ENCODE measurements around the gene SPIN1. TPM values are rescaled to one million over a fixed set of nuclear protein-coding genes. Genes with fewer than 3 reads are reported as not detected.
"Not testable (repeated sequence)": the region's sequence is repeated elsewhere in the genome, so short reads cannot be mapped to it uniquely, and the experiment has no call there.

The SPIN1 gene
- 75.1 and 80.9 TPM in 2 replicates for total RNA-seq (2022)
- Bru-seq, nascent RNA = percentile 83 among the genes with signal in this experiment
- BruChase-seq, experiment 1, labeled RNA remaining after a 6-hour chase = percentile 92 among the genes with signal in this experiment
- BruChase-seq, experiment 2, labeled RNA remaining after a 2-hour chase = percentile 89 among the genes with signal in this experiment
- long read RNA-seq, full-length matches to known transcripts = 38 of 105 reads
- long read RNA-seq, partial matches to known transcripts = 1 of 105 reads
- long read RNA-seq, other reads (novel, unspliced or antisense) = 66 of 105 reads

- no peaks in the 10 kb centered on the region for H3K9me3 Mint-ChIP-seq (ENCODE audit: unreplicated experiment)
- H3K27ac Mint-ChIP-seq (ENCODE audit: low read depth, unreplicated experiment) = peak within 1 kb of the TSS; percentile 94
- H3K36me3 Mint-ChIP-seq (ENCODE audit: insufficient read depth, unreplicated experiment) = peaks cover 19% of the 10 kb centered on the region
- POLR2A ChIA-PET = interaction anchor here (0.8 to 2.6 kb wide), 10 partner anchors 9 to 923 kb away, joined by 3 to 20 read pairs (median 4); no protein-coding TSS in a partner anchor
- peaks cover 26% of the 10 kb centered on the region for H3K4me1 Mint-ChIP-seq (ENCODE audit: insufficient read depth, unreplicated experiment)
- TF ChIP-seq, protein P1, sequence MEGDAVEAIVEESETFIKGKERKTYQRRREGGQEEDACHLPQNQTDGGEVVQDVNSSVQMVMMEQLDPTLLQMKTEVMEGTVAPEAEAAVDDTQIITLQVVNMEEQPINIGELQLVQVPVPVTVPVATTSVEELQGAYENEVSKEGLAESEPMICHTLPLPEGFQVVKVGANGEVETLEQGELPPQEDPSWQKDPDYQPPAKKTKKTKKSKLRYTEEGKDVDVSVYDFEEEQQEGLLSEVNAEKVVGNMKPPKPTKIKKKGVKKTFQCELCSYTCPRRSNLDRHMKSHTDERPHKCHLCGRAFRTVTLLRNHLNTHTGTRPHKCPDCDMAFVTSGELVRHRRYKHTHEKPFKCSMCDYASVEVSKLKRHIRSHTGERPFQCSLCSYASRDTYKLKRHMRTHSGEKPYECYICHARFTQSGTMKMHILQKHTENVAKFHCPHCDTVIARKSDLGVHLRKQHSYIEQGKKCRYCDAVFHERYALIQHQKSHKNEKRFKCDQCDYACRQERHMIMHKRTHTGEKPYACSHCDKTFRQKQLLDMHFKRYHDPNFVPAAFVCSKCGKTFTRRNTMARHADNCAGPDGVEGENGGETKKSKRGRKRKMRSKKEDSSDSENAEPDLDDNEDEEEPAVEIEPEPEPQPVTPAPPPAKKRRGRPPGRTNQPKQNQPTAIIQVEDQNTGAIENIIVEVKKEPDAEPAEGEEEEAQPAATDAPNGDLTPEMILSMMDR (IDR thresholded peaks at IDR 0.05; ENCODE audit: unreplicated experiment) = peak; percentile 45
- no TSS peak for BruUV-seq (replicated peaks)
- CTCF ChIA-PET = interaction anchor here (0.6 to 0.7 kb wide), 2 partner anchors 19 to 284 kb away, joined by 3 read pairs; no protein-coding TSS in a partner anchor
- peak; percentile 73 for DNase-seq (ENCODE audit: unreplicated experiment)
- intact Hi-C loops (cut with micrococcal nuclease) = loop anchor here (2.0 to 5.0 kb wide), 4 partner anchors 146 to 414 kb away; partner anchors contain the start of genes CDK20 and NXNL2
- peak within 1 kb of the TSS; percentile 99 for H3K4me3 Mint-ChIP-seq (ENCODE audit: unreplicated experiment)
- no peaks in the 10 kb centered on the region for H3K27me3 Mint-ChIP-seq (ENCODE audit: insufficient read depth, unreplicated experiment)
Observed at GRCh38 chr9:88388203-88388885, at the start of gene SPIN1. TSS of gene SPIN1 (plus strand) at chr9:88388444. CDS start at chr9:88426540, 38,096 bp downstream.

- H3K27me3 Mint-ChIP-seq (ENCODE audit: insufficient read depth, unreplicated experiment) = no peaks in the 10 kb centered on the region
- no peaks in the 10 kb centered on the region for H3K4me1 Mint-ChIP-seq (ENCODE audit: insufficient read depth, unreplicated experiment)
- CTCF ChIA-PET = interaction anchor here (0.7 kb wide), 1 partner anchor 9 kb away, joined by 3 read pairs; no protein-coding TSS in a partner anchor
- TF ChIP-seq, protein P1 (IDR thresholded peaks at IDR 0.05; ENCODE audit: unreplicated experiment) = no peak
- H3K36me3 Mint-ChIP-seq (ENCODE audit: insufficient read depth, unreplicated experiment) = no peaks in the 10 kb centered on the region
- intact Hi-C loops (cut with micrococcal nuclease) = no loop called here
- H3K9me3 Mint-ChIP-seq (ENCODE audit: unreplicated experiment) = no peaks in the 10 kb centered on the region
- DNase-seq (ENCODE audit: unreplicated experiment) = no peak
- POLR2A ChIA-PET = no interaction called here
- H3K4me3 Mint-ChIP-seq (ENCODE audit: unreplicated experiment) = no peak overlapping the region
- H3K27ac Mint-ChIP-seq (ENCODE audit: low read depth, unreplicated experiment) = no peak overlapping the region
- BruUV-seq (replicated peaks) = no TSS peak
Observed at GRCh38 chr9:88339317-88339716, 48.9 kb upstream of the SPIN1 start.

- Mint-ChIP-seq H3K9me3 (ENCODE audit: unreplicated experiment) (no peaks in the 10 kb centered on the region), H3K4me1 (ENCODE audit: insufficient read depth, unreplicated experiment) (peaks cover 5% of the 10 kb centered on the region), H3K27me3 (ENCODE audit: insufficient read depth, unreplicated experiment) (no peaks in the 10 kb centered on the region), H3K4me3 (ENCODE audit: unreplicated experiment) (no peak overlapping the region), H3K27ac (ENCODE audit: low read depth, unreplicated experiment) (no peak overlapping the region), H3K36me3 (ENCODE audit: insufficient read depth, unreplicated experiment) (no peaks in the 10 kb centered on the region)
- CTCF ChIA-PET = interaction anchor here (0.6 to 0.8 kb wide), 2 partner anchors 44 to 1506 kb away, joined by 3 to 4 read pairs; no protein-coding TSS in a partner anchor
- TF ChIP-seq, protein P1 (IDR thresholded peaks at IDR 0.05; ENCODE audit: unreplicated experiment) = no peak
- intact Hi-C loops (cut with micrococcal nuclease) = no loop called here
- POLR2A ChIA-PET = no interaction called here
- no TSS peak for BruUV-seq (replicated peaks)
- no peak for DNase-seq (ENCODE audit: unreplicated experiment)
Observed at GRCh38 chr9:88342246-88342645, 46.0 kb upstream of the SPIN1 start.

GRCh38 chr9:88344013-88344412, 44.2 kb upstream of the SPIN1 start:
- Mint-ChIP-seq H3K9me3 (ENCODE audit: unreplicated experiment) (no peaks in the 10 kb centered on the region), H3K4me1 (ENCODE audit: insufficient read depth, unreplicated experiment) (peaks cover 5% of the 10 kb centered on the region), H3K27ac (ENCODE audit: low read depth, unreplicated experiment) (no peak overlapping the region), H3K4me3 (ENCODE audit: unreplicated experiment) (no peak overlapping the region), H3K36me3 (ENCODE audit: insufficient read depth, unreplicated experiment) (no peaks in the 10 kb centered on the region), H3K27me3 (ENCODE audit: insufficient read depth, unreplicated experiment) (no peaks in the 10 kb centered on the region)
- no TSS peak for BruUV-seq (replicated peaks)
- intact Hi-C loops (cut with micrococcal nuclease) = no loop called here
- TF ChIP-seq, protein P1 (IDR thresholded peaks at IDR 0.05; ENCODE audit: unreplicated experiment) = no peak
- POLR2A ChIA-PET = no interaction called here
- DNase-seq (ENCODE audit: unreplicated experiment) = no peak
- CTCF ChIA-PET = no interaction called here

GRCh38 chr9:88350354-88350753, 37.9 kb upstream of the SPIN1 start:
- H3K9me3 Mint-ChIP-seq (ENCODE audit: unreplicated experiment); H3K36me3 Mint-ChIP-seq (ENCODE audit: insufficient read depth, unreplicated experiment); BruUV-seq (replicated peaks); H3K27ac Mint-ChIP-seq (ENCODE audit: low read depth, unreplicated experiment); POLR2A ChIA-PET; intact Hi-C loops (cut with micrococcal nuclease); H3K27me3 Mint-ChIP-seq (ENCODE audit: insufficient read depth, unreplicated experiment); H3K4me1 Mint-ChIP-seq (ENCODE audit: insufficient read depth, unreplicated experiment); H3K4me3 Mint-ChIP-seq (ENCODE audit: unreplicated experiment); DNase-seq (ENCODE audit: unreplicated experiment): not testable (repeated sequence)
- CTCF ChIA-PET = interaction anchor here (0.7 kb wide), 1 partner anchor 37 kb away, joined by 3 read pairs; no protein-coding TSS in a partner anchor
